ENCODE data around the gene DPH7.

- TF ChIP-seq FOXA1 (IDR thresholded peaks at IDR 0.05): no peak
- no peak for TF ChIP-seq SP1 (IDR thresholded peaks at IDR 0.05)
- TF ChIP-seq EGR1 (IDR thresholded peaks at IDR 0.05; ENCODE audit: low read depth in 2 of 2): no peak
- TF ChIP-seq CTCF (IDR thresholded peaks at IDR 0.05; ENCODE audit: low read depth, low read length, missing input control): no peak
- TF ChIP-seq JUND (IDR thresholded peaks at IDR 0.05): no peak
Observed at GRCh38 chr9:137540536-137540935, 38.2 kb downstream of the DPH7 start.

Data from liver (tissue), 3 donors.